Stimulated activated CD8-positive, alpha-beta memory T cell treated with anti-CD3 and anti-CD28 coated beads, Interleukin-7, amount 100 ng/mL, for 24 hours (primary cell): ENCODE data around the gene TES.
"Not testable (repeated sequence)": the region's sequence is repeated elsewhere in the genome, so short reads cannot be mapped to it uniquely, and the experiment has no call there.

ENCODE experiments used
- DNase-seq: peaks from one replicate; pipeline ENCODE4 v3.0.0-alpha.2; 2020; ENCODE audit warnings: low read depth

TES gene

GRCh38 chr7:116284390-116284789 lies 74.1 kb downstream of the TES start:
- no peak for DNase-seq

- DNase-seq: no peak
These were observed 74.9 kb downstream of the TES start for GRCh38 chr7:116285252-116285651.

- DNase-seq: no peak
These were observed 80.4 kb downstream of the TES start for GRCh38 chr7:116290740-116291139.

- no peak for DNase-seq
These were observed 81.6 kb downstream of the TES start for GRCh38 chr7:116291937-116292336.

- no peak for DNase-seq
These were observed 82.0 kb downstream of the TES start for GRCh38 chr7:116292381-116292780.

GRCh38 chr7:116293139-116293538 lies 82.8 kb downstream of the TES start:
- DNase-seq: no peak

GRCh38 chr7:116293633-116294032 lies 83.3 kb downstream of the TES start:
- DNase-seq: no peak

GRCh38 chr7:116295903-116296302 lies 85.6 kb downstream of the TES start:
- not testable (repeated sequence) for DNase-seq

- DNase-seq: no peak
These were observed 87.7 kb downstream of the TES start for GRCh38 chr7:116298055-116298454.

GRCh38 chr7:116298576-116298975 lies 88.2 kb downstream of the TES start:
- DNase-seq: no peak

GRCh38 chr7:116305485-116306408 lies 95.4 kb downstream of the TES start:
- DNase-seq: no peak

- no peak for DNase-seq
These were observed 96.2 kb downstream of the TES start for GRCh38 chr7:116306409-116307048.

- no peak for DNase-seq
These were observed 96.9 kb downstream of the TES start for GRCh38 chr7:116307253-116307652.
